IPS-18a (cell line): ENCODE results near the gene TIMP4.

ENCODE experiments used
- H3K27ac ChIP-seq: one replicate; pipeline ENCODE4 v1.5.1; 2013; ENCODE audit warnings: low read length
- H3K27me3 ChIP-seq: one replicate; pipeline ENCODE4 v1.6.1; 2013; ENCODE audit warnings: mild to moderate bottlenecking, low read length; ENCODE audit not compliant: control insufficient read depth, insufficient read depth
- H3K36me3 ChIP-seq: one replicate; pipeline ENCODE4 v1.6.1; 2013; ENCODE audit warnings: low read depth, low read length; ENCODE audit not compliant: control insufficient read depth
- H3K4me1 ChIP-seq: one replicate; pipeline ENCODE4 v1.6.1; 2013; ENCODE audit warnings: low read depth, low read length; ENCODE audit not compliant: control insufficient read depth
- H3K4me3 ChIP-seq: one replicate; pipeline ENCODE4 v1.5.1; 2013; ENCODE audit warnings: low read length
- H3K9ac ChIP-seq: one replicate; pipeline ENCODE4 v1.6.1; 2013; ENCODE audit warnings: mild to moderate bottlenecking, low read length, moderate library complexity
- H3K9me3 ChIP-seq: one replicate; pipeline ENCODE4 v1.6.1; 2013; ENCODE audit warnings: low read depth, low read length; ENCODE audit not compliant: control insufficient read depth

Gene TIMP4

DNA sequence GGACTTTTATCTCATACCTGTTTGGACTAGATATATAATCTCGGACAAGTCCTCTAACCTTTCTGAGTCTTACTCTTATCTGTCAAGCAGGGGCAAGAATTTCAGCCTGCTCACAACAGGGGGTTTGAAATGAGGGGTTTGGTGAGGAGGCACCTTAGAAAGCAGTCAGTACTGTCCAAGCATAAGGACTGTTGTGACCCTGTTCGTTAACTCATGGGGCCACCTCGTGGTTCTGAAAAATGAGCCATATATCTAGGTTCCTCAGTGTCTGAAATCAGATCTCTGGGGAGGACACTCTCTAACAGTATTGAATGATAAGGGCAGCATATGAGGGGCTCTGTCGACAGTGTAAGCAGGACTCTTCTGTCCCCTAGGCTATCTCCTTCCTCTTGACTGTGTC, 7.2 kb upstream of the TIMP4 start:
- peaks cover 4% of the 10 kb centered on the region for H3K4me1 ChIP-seq
- no peak overlapping the region for H3K9ac ChIP-seq
- H3K36me3 ChIP-seq: no peaks in the 10 kb centered on the region
- H3K27ac ChIP-seq: no peak overlapping the region
- no peaks in the 10 kb centered on the region for H3K9me3 ChIP-seq
- H3K4me3 ChIP-seq: no peak overlapping the region
- H3K27me3 ChIP-seq: no peaks in the 10 kb centered on the region

DNA sequence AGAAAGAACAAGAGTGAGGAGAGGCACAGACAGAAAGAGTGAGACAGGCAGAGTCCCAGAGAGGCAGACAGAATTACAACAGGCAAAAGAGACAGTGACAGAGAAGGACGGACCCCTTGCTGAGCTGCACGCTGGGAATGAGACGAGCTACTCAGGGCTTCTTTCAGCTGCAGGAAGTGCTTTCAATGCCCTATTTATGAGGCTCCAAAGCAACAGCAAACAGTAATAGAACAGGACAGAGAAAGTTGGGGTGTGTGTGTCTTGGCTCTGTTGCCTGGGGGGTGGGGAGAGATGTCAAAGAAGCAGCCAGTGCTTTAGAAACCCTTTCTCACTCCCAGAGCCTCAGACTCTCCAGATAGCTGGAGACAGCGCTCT, 502 bp upstream of the TIMP4 start:
- Histone ChIP-seq H3K4me3 (peak overlapping the region; percentile 59), H3K4me1 (peaks cover 30% of the 10 kb centered on the region), H3K36me3 (no peaks in the 10 kb centered on the region), H3K27me3 (no peaks in the 10 kb centered on the region), H3K9me3 (no peaks in the 10 kb centered on the region), H3K27ac (peak overlapping the region; percentile 22), H3K9ac (peak overlapping the region; percentile 11)

DNA sequence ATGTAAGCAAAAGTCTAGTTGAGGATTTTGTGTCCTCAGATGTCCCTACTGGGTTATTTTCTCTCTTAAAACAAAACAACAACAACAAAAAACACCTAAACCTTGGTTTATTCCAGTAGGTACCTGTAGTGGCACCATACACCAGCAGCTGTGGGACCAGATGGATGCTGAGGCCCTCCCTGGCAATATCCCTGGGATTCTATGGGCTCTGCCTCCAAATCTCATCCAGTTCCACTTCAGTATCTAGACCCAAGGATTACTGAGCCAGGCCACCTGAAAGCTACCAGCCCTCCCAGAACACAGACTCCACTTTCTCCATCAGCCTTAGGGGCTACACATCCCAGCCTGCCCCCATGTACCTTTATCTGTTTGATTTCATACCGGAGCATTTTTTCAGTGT, 1.7 kb downstream of the TIMP4 start:
- no peak overlapping the region for H3K27ac ChIP-seq
- no peaks in the 10 kb centered on the region for H3K36me3 ChIP-seq
- H3K4me1 ChIP-seq: peaks cover 30% of the 10 kb centered on the region
- H3K27me3 ChIP-seq: no peaks in the 10 kb centered on the region
- no peaks in the 10 kb centered on the region for H3K9me3 ChIP-seq
- H3K4me3 ChIP-seq: no peak overlapping the region
- no peak overlapping the region for H3K9ac ChIP-seq

DNA sequence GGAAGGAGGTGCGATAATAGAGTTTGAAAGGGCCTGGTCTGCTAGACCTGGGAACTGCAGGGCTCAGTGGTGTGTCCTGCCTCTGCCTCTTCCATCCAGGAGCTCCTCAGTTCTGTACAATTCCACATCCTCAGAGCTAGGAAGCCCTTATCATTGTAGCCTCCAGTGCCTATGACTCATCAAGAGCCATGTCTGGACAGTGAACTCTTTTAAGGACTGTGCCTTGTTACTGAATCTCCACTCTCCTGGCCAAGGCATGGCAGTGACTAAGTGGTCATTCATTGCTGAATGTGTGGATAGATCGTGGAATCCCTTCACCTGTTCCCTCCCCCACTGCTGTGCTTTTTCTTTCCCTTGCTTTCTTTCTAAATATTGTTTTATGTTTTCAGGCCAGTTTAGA, 2.9 kb downstream of the TIMP4 start:
- no peak overlapping the region for H3K4me3 ChIP-seq
- H3K27ac ChIP-seq: no peak overlapping the region
- H3K4me1 ChIP-seq: peaks cover 25% of the 10 kb centered on the region
- no peaks in the 10 kb centered on the region for H3K27me3 ChIP-seq
- no peak overlapping the region for H3K9ac ChIP-seq
- no peaks in the 10 kb centered on the region for H3K9me3 ChIP-seq
- no peaks in the 10 kb centered on the region for H3K36me3 ChIP-seq

DNA sequence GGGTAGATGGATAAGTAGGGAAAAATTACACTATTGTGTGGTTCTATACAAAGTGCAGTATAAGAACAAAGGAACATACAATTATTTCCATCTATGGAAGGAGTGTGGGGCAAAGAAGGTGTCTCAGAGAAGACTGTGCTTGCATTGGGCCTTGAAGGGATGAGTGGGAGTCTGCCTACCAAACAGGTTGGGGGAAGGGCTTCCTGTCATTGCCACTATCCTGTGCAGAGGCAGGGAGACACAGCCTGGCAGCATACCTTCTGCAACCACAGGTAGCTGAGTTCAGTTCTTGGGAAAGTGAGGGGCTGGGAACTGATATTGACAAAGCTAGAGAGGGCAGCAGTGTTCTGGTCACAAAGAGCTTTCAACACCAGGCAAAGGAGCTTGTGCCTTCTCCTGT, 3.4 kb downstream of the TIMP4 start:
- Histone ChIP-seq H3K9ac (no peak overlapping the region), H3K4me1 (peaks cover 19% of the 10 kb centered on the region), H3K27me3 (no peaks in the 10 kb centered on the region), H3K9me3 (no peaks in the 10 kb centered on the region), H3K4me3 (no peak overlapping the region), H3K36me3 (no peaks in the 10 kb centered on the region), H3K27ac (no peak overlapping the region)

DNA sequence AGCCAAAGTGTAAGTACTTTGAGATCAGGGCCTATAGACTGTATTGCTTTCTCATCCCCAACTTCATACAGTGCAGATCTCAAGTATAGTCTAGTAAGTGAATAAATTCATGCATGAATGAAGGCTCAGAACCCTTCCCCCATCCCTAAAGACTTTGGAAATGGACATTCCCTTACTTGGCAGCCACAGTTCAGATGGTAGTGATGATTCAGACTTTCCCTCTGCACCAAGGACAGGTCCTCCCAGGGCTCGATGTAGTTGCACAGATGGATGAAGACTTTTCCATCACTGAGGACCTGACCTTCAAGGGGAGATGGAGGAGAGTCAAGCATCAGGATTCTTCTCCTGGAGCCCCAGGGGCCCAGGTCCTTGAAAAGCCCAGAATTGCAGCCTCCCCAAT, 4.6 kb downstream of the TIMP4 start:
- no peaks in the 10 kb centered on the region for H3K9me3 ChIP-seq
- H3K27me3 ChIP-seq: no peaks in the 10 kb centered on the region
- H3K9ac ChIP-seq: no peak overlapping the region
- H3K27ac ChIP-seq: no peak overlapping the region
- H3K36me3 ChIP-seq: no peaks in the 10 kb centered on the region
- H3K4me3 ChIP-seq: no peak overlapping the region
- peaks cover 11% of the 10 kb centered on the region for H3K4me1 ChIP-seq

DNA sequence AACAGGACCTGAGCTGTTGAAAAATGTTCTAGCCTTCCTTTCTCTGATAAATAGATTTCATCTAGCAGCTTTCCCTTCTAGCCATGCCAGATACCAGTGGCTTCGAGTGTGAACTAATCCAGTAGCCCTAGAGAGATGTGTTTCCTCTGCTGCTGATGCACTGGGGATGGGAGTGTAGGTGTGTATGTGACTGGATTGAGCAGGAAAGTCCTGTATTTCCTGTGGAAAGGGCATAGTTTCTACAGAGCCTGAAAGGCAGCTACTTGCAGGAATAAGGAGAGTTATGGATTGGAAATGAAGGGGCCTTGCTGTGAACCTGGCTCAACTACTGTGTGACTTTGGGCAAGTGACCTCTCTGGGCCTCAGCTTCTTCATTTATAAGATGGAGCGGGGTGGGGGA, 8.6 kb downstream of the TIMP4 start:
- Histone ChIP-seq H3K27me3 (no peaks in the 10 kb centered on the region), H3K9ac (no peak overlapping the region), H3K4me3 (no peak overlapping the region), H3K9me3 (no peaks in the 10 kb centered on the region), H3K27ac (no peak overlapping the region), H3K36me3 (no peaks in the 10 kb centered on the region), H3K4me1 (no peaks in the 10 kb centered on the region)

DNA sequence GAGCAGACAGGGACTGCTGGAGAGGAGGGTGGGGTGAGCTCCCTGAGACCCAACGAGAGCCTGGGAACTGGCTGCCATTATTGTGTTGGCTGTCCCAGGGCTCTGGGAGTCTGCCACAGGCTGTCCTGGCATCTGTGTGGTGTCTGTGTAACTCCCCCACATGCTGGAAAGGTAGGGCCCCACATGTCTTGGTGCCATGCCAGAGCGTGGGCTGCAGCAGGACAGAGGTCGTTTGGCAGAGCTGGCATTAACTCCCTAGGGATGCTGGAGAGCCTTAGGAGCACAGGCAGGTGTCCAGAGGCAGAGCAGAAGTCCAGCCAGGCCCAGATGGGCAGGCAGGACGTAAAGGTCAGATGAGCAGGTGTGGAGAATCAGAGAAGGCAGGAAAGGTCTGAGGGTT, 9.7 kb downstream of the TIMP4 start:
- Histone ChIP-seq H3K36me3 (no peaks in the 10 kb centered on the region), H3K27ac (no peak overlapping the region), H3K9me3 (no peaks in the 10 kb centered on the region), H3K27me3 (no peaks in the 10 kb centered on the region), H3K9ac (no peak overlapping the region), H3K4me3 (no peak overlapping the region), H3K4me1 (no peaks in the 10 kb centered on the region)

DNA sequence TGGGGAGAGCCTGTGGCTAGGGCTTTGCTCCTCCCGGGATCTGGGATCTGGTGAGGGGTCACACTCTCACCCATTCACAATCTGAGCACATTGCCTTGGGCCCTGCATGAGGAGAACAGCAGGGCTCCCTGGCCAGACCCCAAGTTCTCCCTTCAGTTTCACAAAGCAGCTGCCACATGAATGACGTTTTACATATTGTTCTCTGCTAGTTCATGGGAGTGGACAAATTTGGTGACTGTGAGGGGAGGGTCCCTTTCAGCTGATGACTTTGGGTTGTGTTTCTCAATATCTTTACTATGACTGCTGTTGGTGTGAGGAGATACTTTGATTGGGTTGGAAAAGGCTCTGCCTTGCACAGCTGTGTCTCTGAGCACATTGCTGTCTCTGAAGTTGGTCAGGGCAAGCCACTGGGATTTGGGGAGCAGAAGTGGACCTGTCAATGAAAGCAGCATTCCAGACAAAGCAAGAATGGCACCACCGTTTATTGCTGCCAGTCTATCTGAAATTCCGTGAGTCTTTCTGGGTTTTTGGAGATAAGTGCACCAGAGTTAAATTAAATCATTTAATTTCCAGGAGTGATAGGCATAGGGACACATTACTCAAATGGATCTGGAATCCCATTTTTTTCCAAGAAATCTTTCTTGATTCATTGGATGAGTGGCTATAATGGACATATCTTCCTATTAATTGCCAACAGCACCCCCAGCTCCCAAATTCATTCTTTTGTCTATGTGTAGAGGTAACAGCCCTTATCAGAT, 10.3 kb downstream of the TIMP4 start:
- H3K27ac ChIP-seq: no peak overlapping the region
- no peak overlapping the region for H3K4me3 ChIP-seq
- H3K36me3 ChIP-seq: no peaks in the 10 kb centered on the region
- no peak overlapping the region for H3K9ac ChIP-seq
- no peaks in the 10 kb centered on the region for H3K4me1 ChIP-seq
- H3K9me3 ChIP-seq: no peaks in the 10 kb centered on the region
- H3K27me3 ChIP-seq: no peaks in the 10 kb centered on the region

DNA sequence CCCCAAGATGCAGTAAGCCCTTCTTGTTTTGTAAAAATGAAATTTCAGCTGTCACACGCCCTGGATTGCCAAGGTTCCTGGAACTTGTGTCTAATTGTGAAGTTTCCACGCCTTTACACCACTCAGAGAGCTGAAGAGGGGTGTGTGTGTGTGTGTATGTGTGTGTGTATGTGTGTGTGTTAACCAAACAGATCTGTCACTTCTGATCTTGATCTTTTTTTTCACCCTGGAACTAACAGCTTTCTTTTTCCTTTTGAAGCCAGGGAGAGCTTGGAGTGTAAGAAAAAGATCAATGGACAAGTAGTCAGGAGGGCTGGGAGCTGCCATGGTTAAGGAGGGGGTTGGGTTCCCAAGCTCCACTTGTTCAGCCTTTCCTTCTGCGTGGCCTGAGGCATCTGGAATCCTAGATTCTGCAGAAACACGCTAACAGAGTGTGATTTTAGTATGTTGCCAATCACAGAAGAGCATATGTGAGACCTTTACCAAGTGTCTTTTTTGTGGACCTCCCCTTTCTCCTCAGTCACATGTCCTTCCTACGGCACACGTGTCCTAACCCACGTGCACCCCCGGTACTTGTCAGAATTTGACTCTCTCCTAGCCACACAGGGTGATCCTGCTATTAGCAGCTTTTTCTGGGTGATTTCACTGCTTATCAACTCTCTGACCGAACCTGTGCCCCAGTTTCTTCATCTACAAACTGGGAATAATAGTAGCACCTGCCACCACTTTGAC, 11.5 kb downstream of the TIMP4 start:
- no peak overlapping the region for H3K9ac ChIP-seq
- H3K36me3 ChIP-seq: no peaks in the 10 kb centered on the region
- H3K27me3 ChIP-seq: no peaks in the 10 kb centered on the region
- H3K27ac ChIP-seq: no peak overlapping the region
- no peak overlapping the region for H3K4me3 ChIP-seq
- H3K9me3 ChIP-seq: no peaks in the 10 kb centered on the region
- H3K4me1 ChIP-seq: no peaks in the 10 kb centered on the region

DNA sequence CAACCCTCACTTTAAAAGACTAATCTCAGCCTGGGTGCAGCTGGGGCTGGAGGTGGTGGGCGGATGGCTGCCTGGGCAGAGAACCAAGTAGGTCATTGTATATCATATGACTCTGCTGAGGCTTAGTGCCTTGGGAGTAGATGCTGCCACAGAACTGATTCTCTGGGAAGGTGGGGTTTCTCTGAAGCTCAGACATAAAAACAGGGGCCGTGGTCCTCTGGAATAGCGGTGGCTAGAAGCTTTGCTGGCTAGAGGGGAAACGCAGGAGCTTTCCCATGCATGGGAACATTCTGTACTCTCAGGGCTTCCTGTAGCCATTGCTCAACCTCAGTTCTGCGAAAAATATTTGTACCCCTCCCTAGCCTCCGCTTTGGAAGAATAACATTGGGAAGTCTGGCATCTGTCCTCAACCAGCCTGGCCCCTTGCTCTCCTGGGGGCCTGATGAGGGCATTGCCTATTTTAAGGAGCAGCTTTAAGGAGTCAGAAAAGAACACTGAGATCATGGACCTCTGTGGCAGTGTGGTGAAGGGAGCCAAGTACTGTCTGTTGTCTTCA, 14.7 kb downstream of the TIMP4 start:
- H3K4me1 ChIP-seq: no peaks in the 10 kb centered on the region
- H3K36me3 ChIP-seq: no peaks in the 10 kb centered on the region
- no peaks in the 10 kb centered on the region for H3K9me3 ChIP-seq
- no peaks in the 10 kb centered on the region for H3K27me3 ChIP-seq
- H3K9ac ChIP-seq: no peak overlapping the region
- no peak overlapping the region for H3K4me3 ChIP-seq
- no peak overlapping the region for H3K27ac ChIP-seq

DNA sequence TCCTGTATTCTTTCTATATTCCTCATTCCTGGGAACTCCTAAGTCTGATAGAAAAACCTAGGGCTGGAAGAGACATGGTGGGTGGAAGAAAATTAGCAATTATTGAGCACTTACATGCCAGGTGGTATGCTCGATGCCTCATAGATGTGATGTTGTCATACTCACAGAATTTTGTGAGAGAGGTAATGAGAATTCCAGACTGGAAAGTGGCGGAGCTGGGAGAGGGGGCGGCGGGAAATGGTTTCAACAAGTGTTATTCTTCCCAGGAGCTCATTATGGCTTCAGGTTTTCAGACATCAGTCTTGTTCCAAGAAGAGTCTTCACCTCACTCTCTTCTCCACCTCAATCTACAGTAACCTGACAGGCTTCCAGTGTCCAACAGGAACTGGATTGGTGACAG, 16.2 kb downstream of the TIMP4 start:
- H3K27ac ChIP-seq: no peak overlapping the region
- no peak overlapping the region for H3K9ac ChIP-seq
- H3K27me3 ChIP-seq: no peaks in the 10 kb centered on the region
- H3K4me3 ChIP-seq: no peak overlapping the region
- no peaks in the 10 kb centered on the region for H3K9me3 ChIP-seq
- no peaks in the 10 kb centered on the region for H3K4me1 ChIP-seq
- H3K36me3 ChIP-seq: no peaks in the 10 kb centered on the region
